ENCODE results near the gene UBR1.

- TF ChIP-seq CTCF (IDR thresholded peaks at IDR 0.05 in 4 of 5, conservative IDR thresholded peaks at IDR 0.05 in 1 of 5), result no peak
- TF ChIP-seq POLR2A (IDR thresholded peaks at IDR 0.05), result no peak
Measured at GRCh38 chr15:43106486-43106829, 620 bp upstream of the UBR1 start.

All from gastrocnemius medialis (tissue), 4 donors.